H54 (cell line): ENCODE results near the gene CATSPER4.

Source experiments
- DNase-seq: peaks from one replicate; pipeline ENCODE4 v3.0.0; 2011; ENCODE audit warnings: low spot score, mixed read lengths; ENCODE audit not compliant: insufficient read length
- FAIRE-seq: peaks from 3 replicates; lab custom pipeline; 2011; peaks lifted over from hg19 to GRCh38; lab: Jason Lieb, UNC
- POLR2A ChIP-seq: IDR thresholded peaks from 2 replicates; pipeline ENCODE4 v1.6.1; 2011; ENCODE audit warnings: low read depth, mild to moderate bottlenecking, low read length

The CATSPER4 gene

DNA sequence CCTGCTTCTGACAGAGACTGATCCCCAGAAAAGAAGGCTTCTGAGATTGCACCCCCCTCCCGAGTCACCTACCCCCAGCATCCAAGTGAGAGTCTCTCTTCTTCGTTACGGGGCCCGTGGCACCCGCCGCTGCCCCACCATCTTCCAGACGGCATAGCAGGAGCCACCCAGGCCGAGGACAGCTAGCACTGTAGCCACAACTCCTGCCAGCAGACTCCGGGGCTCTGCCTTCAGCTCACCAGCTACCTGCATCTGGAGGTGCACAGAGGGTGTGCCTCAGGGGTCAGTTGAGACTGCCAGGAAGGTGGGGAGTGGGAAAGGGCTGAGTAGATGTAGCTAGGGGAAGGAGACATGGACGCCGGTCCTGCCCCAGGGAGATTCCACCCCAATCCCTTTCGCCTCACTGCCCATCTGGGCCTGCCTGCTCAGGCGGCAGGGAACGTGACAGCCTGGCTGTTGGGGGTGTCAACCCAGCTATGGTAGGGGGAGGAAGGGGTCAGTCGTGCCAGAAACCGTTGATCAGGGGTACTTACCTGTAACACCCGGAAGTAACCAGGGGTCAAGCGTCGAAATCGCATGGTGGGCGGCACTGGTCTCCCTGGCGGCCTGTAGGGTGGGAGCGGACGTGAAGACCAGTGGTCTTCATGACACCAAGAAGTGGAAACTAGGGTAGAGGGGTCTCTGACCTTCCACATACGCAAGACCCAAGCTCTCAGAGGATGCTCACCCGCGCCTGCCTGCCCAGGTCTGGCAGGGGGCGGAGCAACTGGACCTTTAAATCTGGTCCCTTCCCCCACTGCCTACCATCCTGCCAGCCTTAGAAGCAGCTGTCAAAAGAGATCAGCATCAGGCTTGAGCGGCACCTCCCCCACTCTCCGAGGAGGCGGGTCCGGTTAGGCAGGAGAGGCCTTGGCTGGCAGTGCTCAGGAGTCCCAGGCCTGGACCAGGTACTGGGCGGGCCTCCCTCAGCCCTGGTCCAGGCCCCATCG is 19.0 kb upstream of the CATSPER4 start, which contains the start of gene ZNF593OS:
TSS of gene ZNF593OS (minus strand) at position 749 of the 989 bp plus-strand sequence. CDS start at position 578, 171 bp downstream.
- FAIRE-seq = no peak
- no peak for DNase-seq
- no peak for TF ChIP-seq POLR2A

DNA sequence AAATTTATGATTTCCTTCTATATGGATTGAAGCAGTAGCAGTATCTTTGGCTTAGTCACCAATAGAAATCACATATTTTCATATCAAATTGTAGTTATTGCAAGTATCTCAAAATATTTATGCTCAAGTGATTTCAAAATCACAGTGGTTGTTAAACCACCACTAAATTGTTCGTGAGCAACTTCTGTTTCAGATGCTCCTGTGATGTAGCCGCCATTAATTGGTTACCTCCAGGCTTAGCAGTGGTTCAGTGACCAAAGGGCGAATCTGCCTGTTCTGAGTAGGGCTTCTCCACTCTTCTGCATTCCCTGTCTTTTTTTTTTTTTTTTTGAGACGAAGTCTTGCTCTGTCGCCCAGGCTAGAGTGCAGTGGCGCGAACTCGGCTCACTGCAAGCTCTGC is 15.1 kb upstream of the CATSPER4 start:
- FAIRE-seq (no peak), DNase-seq (no peak)
- TF ChIP-seq POLR2A = no peak

DNA sequence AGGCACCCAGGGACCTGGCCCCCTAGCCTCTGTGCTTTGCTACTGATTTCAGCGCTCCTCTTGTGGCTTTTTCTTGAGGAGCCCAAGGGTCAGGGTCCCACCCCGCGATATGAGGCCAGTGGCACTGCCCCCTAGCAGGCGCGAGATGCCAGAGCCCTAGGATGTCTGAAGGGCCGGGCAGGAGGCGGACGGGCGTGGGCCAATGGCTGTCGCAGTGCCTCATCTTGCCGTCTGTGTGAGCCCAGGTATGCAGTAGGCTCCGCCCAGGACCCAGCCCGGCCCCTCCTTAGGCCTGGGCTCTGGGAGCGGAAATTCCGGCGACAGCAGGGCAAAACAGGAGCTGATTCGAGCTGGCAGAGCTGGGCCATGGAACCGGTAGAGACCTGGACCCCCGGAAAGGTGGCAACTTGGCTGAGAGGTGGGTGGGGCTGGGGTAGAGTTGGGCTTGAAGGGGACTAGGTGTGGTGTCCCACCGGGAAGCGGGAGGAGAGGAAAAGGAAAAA is 13.2 kb upstream of the CATSPER4 start, which contains the start of gene CNKSR1:
TSS of gene CNKSR1 (plus strand) at position 310 of the 503 bp plus-strand sequence. CDS start at position 367, 57 bp downstream.
- TF ChIP-seq POLR2A = no peak
- no peak for FAIRE-seq

DNA sequence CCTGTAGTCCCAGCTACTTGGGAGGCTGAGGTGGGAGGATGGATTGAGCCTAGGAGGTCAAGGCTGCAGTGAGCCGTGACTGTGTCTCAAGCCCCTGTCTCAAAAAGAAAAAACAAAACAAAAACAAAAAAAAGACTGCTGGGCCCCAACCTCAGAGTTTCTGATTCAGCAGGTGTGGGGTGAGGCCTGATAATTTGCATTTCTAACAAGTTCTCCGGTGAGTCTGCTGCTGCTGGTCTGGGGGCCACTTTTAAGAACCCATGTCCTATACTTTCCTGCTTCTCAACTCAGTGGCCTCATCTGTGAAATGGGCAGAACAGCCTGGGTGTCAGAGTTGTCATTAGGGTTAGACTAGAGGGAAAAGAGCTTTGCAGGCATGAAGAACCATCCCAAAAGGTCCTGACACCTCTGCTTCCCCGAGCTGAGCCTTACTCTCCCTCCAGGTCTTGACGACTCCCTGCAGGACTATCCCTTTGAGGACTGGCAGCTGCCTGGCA is 10.3 kb upstream of the CATSPER4 start:
- DNase-seq = no peak
- TF ChIP-seq POLR2A = no peak
- no peak for FAIRE-seq

More for the DNA sequence above, 13.2 kb upstream of the CATSPER4 start, which contains the start of gene CNKSR1:
- no peak for DNase-seq

DNA sequence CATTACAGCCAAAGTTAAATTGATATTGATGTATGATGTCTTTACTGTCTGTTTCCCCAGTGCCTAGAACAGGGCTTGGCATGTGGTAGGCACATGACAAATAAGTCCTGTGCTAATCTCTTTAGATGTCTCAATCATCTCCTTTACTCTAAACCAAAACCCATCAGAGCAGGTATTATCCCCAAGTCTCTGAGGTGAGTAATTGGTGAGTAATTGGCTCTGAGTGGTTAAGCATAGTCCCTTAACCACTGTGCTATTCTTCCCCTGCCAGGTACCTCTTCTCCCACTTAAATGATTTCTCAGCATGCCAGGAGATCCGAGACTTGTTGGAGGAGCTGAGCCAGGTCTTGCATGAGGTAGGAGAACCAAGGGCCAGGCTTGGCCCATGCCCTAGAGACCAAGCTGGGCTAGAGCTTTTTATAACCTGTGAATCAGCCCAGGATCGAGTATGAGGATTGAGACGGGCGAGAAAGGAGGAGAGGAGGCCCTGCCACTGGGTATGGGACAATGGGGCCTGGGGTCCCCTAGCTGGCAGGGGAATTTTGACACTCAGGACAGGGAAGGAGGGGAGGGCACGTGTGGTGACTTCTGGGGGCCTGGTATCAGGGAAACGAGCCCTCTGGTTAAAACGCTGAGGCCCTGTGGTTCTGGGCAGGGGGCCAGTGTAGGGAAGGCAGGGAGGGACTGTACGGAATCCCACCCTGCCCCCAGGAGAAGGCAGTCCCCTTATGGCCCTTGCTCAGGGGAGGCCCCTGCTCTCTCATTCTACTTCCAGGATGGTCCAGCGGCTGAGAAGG is 8.6 kb upstream of the CATSPER4 start:
- TF ChIP-seq POLR2A = no peak
- FAIRE-seq (no peak), DNase-seq (no peak)

DNA sequence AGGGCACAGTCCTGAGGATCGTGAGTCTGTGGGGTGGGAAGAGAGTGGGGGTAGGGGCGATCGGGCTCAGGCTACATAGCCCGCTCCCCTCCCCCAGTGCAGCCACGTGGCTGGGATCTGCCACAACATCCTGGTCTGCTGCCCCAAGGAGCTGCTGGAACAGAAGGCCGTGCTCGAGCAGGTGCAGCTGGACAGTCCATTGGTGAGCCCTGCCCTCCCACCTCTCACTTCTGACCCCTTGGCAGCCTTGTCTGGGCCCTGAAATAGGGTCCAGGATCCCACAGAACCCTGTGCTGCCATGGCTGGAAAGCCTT is 8.1 kb upstream of the CATSPER4 start:
- no peak for TF ChIP-seq POLR2A
- DNase-seq (no peak), FAIRE-seq (no peak)

DNA sequence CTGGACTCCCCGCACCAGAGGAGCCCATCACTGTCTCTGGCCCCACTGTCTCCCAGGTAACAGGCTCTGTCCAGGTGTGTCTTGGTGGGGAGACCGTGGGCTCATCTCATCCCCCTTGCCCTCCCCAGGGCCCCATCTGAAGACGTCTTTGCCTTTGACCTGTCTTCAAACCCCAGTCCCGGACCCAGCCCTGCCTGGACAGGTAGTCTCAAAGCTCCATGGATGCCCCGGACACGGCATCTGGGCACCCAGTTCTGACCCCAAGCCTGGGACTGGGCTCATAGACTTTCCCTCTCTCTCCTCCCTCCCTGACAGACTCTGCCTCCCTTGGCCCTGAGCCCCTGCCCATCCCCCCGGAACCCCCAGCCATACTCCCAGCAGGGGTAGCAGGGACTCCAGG is 6.3 kb upstream of the CATSPER4 start:
- no peak for DNase-seq
- no peak for TF ChIP-seq POLR2A
- FAIRE-seq = no peak

DNA sequence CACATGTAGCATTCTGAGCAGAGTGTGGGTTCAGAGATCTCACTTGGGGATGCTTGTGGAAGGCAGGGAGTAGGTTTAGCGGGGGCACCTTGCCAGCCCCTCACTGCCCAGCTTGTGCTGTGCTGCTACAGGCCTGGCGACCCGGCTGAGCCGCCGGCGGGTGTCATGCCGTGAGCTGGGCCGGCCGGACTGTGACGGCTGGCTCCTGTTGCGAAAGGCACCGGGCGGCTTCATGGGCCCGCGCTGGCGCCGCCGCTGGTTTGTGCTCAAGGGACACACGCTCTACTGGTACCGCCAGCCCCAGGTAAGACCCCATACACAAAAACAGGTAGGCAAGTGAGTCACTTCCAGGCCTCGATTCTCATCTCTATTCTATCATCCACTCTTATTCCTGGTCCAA is 5.5 kb upstream of the CATSPER4 start:
- DNase-seq (no peak), FAIRE-seq (no peak)
- TF ChIP-seq POLR2A = no peak

DNA sequence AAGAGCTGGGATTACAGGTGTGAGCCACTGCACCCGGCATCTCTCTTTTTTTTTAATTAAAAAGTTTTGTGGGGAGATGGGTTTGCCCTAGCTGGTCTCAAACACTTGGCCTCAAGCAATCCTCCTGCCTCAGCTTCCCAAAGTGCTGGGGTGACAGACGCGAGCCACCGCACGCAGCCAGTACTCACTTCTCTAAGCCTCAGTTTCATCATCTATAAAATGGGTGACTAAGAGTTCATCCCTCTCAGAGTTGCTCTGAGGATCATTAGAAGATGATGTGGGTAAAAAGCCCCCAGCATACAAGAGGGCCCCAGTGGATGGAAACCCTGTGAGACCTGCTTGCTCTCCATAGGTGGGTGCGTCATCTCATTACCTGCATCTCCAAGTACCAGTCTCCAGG is 2.5 kb upstream of the CATSPER4 start:
- no peak for DNase-seq
- no peak for TF ChIP-seq POLR2A
- FAIRE-seq = no peak

DNA sequence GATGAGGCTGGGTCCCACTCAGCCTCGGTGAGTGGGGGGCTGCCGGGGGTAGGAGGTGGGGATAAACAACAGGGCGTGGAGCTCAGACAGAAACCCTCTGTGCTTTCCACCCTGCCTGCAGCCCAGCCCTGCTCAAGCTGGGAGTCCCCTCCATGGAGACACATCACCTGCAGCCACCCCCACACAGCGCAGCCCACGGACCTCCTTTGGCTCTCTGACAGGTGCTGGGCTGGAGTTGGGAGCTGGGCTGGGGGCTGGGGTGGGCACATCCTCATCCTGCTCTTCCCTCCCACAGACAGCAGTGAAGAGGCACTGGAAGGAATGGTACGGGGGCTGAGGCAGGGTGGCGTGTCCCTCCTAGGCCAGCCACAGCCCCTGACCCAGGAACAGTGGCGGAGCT is 1.9 kb upstream of the CATSPER4 start:
- TF ChIP-seq POLR2A = no peak
- no peak for FAIRE-seq
- no peak for DNase-seq

DNA sequence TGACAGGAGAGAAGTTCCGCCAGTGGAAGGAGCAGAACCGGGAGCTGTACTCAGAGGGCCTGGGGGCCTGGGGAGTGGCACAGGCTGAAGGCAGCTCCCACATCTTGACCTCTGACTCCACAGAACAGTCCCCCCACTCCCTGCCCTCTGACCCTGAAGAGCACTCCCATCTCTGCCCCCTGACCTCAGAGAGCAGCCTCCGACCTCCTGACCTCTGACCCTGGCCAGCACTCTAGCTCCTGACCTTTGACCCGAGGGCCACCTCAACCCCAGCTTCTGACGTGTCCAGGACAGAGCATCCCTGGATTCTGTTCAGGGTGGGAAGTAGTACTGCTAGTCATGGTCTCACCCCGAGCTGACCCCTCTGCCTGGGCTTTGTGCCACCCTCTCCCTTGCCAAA is 1.1 kb upstream of the CATSPER4 start:
- TF ChIP-seq POLR2A = no peak
- DNase-seq (no peak), FAIRE-seq (no peak)

DNA sequence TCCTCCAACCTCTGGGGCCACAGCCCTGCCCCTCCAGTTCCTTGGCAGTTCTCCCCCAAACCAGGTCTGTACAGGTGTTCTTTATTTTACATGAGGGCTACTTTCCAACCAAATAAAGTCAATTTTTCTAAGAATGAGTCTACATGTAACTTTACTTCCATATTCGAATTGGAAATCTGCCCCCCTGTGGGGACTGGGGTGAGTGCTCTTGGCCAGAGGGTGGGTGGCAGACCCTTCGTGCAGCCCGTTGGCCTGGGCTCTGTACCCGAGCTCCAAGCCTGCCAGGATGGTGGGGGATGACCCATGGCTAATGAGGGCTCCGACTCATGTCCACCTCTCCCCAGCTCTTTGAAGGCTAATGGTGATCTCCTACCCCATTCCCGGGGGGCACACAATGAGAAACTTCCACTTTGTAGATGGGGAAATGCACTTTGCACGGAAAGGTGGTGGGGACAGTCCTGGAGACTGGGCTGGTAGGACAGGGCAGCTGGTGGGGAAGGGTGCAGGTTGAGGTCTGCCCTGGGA is 589 bp upstream of the CATSPER4 start:
- FAIRE-seq (no peak), DNase-seq (no peak)
- TF ChIP-seq POLR2A = no peak

DNA sequence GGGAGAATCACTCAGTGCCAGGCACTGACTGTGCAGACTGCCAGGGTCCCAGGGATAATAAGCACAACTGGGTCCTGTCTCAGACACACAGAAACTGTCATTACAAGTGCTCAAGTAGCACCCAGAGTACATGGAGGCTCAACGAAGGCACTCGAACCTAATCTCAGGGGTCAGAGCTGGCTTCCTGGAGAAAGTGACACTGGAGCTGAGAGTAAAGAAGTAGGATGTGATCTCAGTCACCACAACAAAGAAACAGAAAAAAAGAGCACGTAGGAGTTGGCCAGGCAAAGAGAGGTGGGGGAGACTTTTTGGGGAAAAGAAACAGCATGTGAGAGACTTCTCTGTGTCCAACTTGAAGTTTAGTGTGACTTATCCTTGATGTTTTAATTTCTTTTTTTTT is 1.3 kb downstream of the CATSPER4 start:
- no peak for DNase-seq
- TF ChIP-seq POLR2A = no peak
- no peak for FAIRE-seq

DNA sequence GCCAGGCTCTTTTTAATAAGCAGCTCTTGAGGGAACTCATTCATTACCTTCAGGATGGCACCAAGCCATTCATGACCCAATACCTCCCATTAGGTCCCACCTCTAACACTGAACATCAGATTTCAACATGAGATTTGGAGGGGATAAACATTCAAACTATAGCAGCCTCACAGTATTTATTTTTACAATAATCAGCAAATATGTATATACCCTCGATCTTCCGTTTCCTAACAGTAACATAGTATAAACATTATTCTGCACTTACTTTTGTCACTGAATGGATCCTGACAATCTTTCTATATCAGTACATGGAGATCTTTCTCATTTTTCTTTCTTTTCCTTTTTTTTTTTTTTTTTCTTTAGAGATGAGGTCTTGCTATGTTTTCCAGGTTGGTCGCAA is 5.4 kb downstream of the CATSPER4 start:
- FAIRE-seq = no peak
- DNase-seq = no peak
- TF ChIP-seq POLR2A = no peak
